ENCODE data around the gene GNB1L. TPM values are rescaled to one million over a fixed set of nuclear protein-coding genes. Genes with fewer than 3 reads are reported as not detected.

GNB1L gene
- total and polyA plus RNA-seq, 2 of the 13 experiments (the other 11 are each of a cell fraction or from before 2014, with no cell fraction given): 2.5 to 7.4 TPM

DNA sequence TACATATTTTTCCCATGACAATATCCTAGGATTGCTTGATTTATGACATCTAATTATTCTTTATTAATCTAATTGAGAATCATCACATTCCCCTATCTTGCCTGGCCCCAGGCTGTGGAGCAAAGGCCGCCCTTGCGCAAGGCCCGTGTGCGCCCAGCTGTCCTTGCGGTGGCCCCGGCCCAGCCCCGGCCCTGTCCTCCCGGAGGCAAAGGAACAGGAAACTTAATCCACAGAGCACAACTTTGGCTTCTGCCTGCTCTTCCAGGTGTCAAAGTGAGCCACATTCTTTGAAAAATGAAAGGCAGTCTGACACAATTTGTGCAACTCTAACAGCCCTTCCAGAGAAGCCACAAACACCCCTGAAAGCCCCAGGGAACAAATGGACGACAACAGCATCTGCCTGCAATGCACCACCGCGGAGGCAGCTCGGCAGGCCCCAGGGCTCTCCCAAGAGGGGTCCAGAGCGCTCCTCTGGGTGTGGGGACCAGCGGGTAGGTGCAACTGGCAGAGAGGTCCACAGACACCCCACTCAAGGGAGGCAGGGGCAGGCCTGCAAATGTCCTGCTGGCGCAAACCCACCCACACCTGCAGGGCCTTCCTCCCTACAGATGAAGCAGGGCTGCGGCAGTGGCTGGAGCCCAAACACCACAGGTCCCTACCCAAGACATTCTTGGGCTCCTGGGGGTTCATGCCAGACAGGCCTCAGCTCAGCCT, 30.3 kb downstream of the GNB1L start (continued):
- TF ChIP-seq ZNF503 (CRISPR knock-in tag; IDR thresholded peaks at IDR 0.05) (peak; percentile 72; the same call in 1 of the 2 replicates), GABPB1 (CRISPR knock-in tag; IDR thresholded peaks at IDR 0.05) (peak; percentile 61; the same call in 1 of the 2 replicates), TEAD2 (CRISPR knock-in tag; IDR thresholded peaks at IDR 0.05) (no peak), CBX2 (IDR thresholded peaks at IDR 0.05; ENCODE audit: low read depth, low read length) (no peak), CBX2 (CRISPR knock-in tag; IDR thresholded peaks at IDR 0.05; ENCODE audit: low read depth) (no peak), ZFP90 (CRISPR knock-in tag; IDR thresholded peaks at IDR 0.05; ENCODE audit: borderline replicate concordance) (0 out of 2 replicates have a peak, but pooled peaks have one; percentile 72), ZNF281 (CRISPR knock-in tag; IDR thresholded peaks at IDR 0.05; ENCODE audit: borderline replicate concordance) (no peak), TMF1 (CRISPR knock-in tag; IDR thresholded peaks at IDR 0.05; ENCODE audit: low read depth) (peak; percentile 62; the same call in 1 of the 2 replicates), SYNCRIP (IDR thresholded peaks at IDR 0.05; ENCODE audit: insufficient read depth, low read depth, low read length) (no peak), ZNF138 (CRISPR knock-in tag; IDR thresholded peaks at IDR 0.05; ENCODE audit: low read depth) (no peak), FOXP4 (CRISPR knock-in tag; IDR thresholded peaks at IDR 0.05) (peak; percentile 30; the same call in 1 of the 2 replicates), ZNF580 (CRISPR knock-in tag; IDR thresholded peaks at IDR 0.05; ENCODE audit: borderline replicate concordance, low read depth) (no peak), FIP1L1 (IDR thresholded peaks at IDR 0.05; ENCODE audit: borderline replicate concordance, insufficient read depth, low read depth, low read length) (no peak), ZFX (CRISPR knock-in tag; IDR thresholded peaks at IDR 0.05; ENCODE audit: low read depth) (peak; percentile 90)
- TF ChIP-seq, protein P1, sequence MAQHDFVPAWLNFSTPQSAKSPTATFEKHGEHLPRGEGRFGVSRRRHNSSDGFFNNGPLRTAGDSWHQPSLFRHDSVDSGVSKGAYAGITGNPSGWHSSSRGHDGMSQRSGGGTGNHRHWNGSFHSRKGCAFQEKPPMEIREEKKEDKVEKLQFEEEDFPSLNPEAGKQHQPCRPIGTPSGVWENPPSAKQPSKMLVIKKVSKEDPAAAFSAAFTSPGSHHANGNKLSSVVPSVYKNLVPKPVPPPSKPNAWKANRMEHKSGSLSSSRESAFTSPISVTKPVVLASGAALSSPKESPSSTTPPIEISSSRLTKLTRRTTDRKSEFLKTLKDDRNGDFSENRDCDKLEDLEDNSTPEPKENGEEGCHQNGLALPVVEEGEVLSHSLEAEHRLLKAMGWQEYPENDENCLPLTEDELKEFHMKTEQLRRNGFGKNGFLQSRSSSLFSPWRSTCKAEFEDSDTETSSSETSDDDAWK (CRISPR knock-in tag; IDR thresholded peaks at IDR 0.05): no peak
- TF ChIP-seq, protein P2, sequence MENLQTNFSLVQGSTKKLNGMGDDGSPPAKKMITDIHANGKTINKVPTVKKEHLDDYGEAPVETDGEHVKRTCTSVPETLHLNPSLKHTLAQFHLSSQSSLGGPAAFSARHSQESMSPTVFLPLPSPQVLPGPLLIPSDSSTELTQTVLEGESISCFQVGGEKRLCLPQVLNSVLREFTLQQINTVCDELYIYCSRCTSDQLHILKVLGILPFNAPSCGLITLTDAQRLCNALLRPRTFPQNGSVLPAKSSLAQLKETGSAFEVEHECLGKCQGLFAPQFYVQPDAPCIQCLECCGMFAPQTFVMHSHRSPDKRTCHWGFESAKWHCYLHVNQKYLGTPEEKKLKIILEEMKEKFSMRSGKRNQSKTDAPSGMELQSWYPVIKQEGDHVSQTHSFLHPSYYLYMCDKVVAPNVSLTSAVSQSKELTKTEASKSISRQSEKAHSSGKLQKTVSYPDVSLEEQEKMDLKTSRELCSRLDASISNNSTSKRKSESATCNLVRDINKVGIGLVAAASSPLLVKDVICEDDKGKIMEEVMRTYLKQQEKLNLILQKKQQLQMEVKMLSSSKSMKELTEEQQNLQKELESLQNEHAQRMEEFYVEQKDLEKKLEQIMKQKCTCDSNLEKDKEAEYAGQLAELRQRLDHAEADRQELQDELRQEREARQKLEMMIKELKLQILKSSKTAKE (CRISPR knock-in tag; IDR thresholded peaks at IDR 0.05; ENCODE audit: borderline replicate concordance): no peak; the same call in 1 of the 2 replicates

All from HepG2 (cell line).